Uterus (tissue), 4 donors: ENCODE data around the gene RBMS3. TPM values are rescaled to one million over a fixed set of nuclear protein-coding genes. Genes with fewer than 3 reads are reported as not detected.
A peak's percentile ranks its signal among the peaks of the same experiment; 100 is the strongest.
"Not testable (repeated sequence)": the region's sequence is repeated elsewhere in the genome, so short reads cannot be mapped to it uniquely, and the experiment has no call there.

Source experiments
- DNase-seq, 2 donors: peaks; one replicate each; pipeline ENCODE4 v3.0.0-alpha.2; 2019 to 2020
- H3K27ac ChIP-seq, 2 donors: fragments of 200-600 bp; sonication (generic); 1 replicate in 1 of 2; 2 replicates in 1 of 2; pipeline ENCODE4 v1.5.1; 2016 to 2018
- H3K27me3 ChIP-seq, 2 donors: fragments of 200-600 bp; sonication (generic); one replicate each; pipeline ENCODE4 v1.5.1; 2018 to 2019; ENCODE audit warnings: control low read depth in 1 of 2
- H3K36me3 ChIP-seq, 2 donors: fragments of 200-600 bp; sonication (generic); one replicate each; pipeline ENCODE4 v1.5.1; 2019; ENCODE audit warnings: control low read depth in 1 of 2
- H3K4me1 ChIP-seq, 2 donors: fragments of 200-600 bp; sonication (generic); one replicate each; pipeline ENCODE4 v1.5.1; 2018 to 2019; ENCODE audit warnings: control low read depth in 1 of 2
- H3K4me3 ChIP-seq, 2 donors: fragments of 200-600 bp; sonication (generic); 1 replicate in 1 of 2; 2 replicates in 1 of 2; pipeline ENCODE4 v1.5.1; 2018 to 2019; ENCODE audit warnings: mild to moderate bottlenecking in 1 of 2
- H3K9me3 ChIP-seq, 2 donors: fragments of 200-600 bp; sonication (generic); one replicate each; pipeline ENCODE4 v1.5.1; 2019; ENCODE audit warnings: control low read depth in 1 of 2
- CTCF ChIP-seq, 4 experiments: fragments of 200-600 bp in 2 of 4; fragments of 450-650 bp in 2 of 4; sonication (generic) in 2 of 4; IDR thresholded peaks; one replicate each; pipeline ENCODE4 v1.5.1; 2016 to 2019; ENCODE audit warnings: antibody characterized with exemption in 4 of 4, mild to moderate bottlenecking in 2 of 4, moderate library complexity in 1 of 4
- POLR2A ChIP-seq, 2 donors: fragments of 450-650 bp; IDR thresholded peaks; one replicate each; pipeline ENCODE4 v1.6.1; 2016; ENCODE audit warnings: antibody characterized with exemption in 2 of 2, mild to moderate bottlenecking in 1 of 2, moderate library complexity in 1 of 2
- intact Hi-C: fragments of 100-400 bp; cut with DNase I; formaldehyde crosslinking; loops from one replicate; pipeline ENCODE4 v1.15.1; 2023; ENCODE audit warnings: low total_unique reads
- total RNA-seq, 4 donors: library from RNA; depleted of rRNA in 3 of 4; stranded (reverse); fragments of >200 nt in 3 of 4; gene quantifications; one replicate each; pipeline versions ENCODE4 v1.1.0 to v1.2.4, GENCODE V29; 2014 to 2023
- donor health status: DM: yes; HTN: yes; CAD: no.

Gene RBMS3
- total RNA-seq, 4 donors from 2014 or later = 45.9 to 113 (median 75.4) TPM

DNA sequence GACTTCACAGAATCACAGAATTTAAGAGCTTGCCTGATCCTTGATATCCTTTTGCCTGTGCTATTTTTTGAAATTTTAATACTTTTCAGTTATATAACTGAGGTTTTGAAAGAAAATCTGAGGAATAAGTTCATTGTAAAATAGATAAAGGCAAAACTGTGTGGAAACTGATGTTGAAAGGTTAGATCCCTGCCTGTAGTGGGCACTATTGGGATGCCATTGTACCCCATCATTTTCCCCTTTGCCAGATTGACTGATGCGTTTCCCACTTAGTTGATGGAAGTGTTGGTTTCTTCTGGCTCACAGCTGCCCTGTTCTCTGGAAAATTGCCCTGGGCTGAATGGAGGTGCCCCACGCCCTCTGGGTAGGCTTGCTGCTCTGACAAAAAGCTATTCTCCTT, 387.9 kb downstream of the RBMS3 start:
- no peaks in the 10 kb centered on the region for H3K9me3 ChIP-seq
- no peak overlapping the region for H3K27ac ChIP-seq
- H3K4me1 ChIP-seq = no peaks in the 10 kb centered on the region
- TF ChIP-seq CTCF (IDR thresholded peaks at IDR 0.05) (no peak), POLR2A (IDR thresholded peaks at IDR 0.05) (no peak)
- H3K4me3 ChIP-seq = no peak overlapping the region
- no peaks in the 10 kb centered on the region for H3K27me3 ChIP-seq
- no peak for DNase-seq
- H3K36me3 ChIP-seq = no peaks in the 10 kb centered on the region
- intact Hi-C loops = no loop called here

DNA sequence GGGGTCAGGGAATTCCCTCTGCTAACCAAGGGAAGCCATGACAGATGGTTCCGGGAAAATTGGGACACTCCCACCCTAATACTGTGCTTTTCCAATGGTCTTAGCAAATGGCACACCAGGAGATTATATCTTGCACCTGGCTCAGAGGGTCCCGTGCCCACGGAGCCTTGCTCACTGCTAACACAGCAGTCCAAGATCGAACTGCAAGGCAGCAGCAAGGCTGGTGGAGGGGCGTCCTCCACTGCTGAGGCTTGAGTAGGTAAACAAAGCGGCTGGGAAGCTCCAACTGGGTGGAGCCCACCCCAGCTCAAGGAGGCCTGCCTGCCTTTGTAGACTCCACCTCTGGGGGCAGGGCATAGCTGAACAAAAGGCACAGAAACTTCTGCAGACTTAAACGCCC, 389.6 kb downstream of the RBMS3 start:
- H3K4me3 ChIP-seq, H3K27me3 ChIP-seq, H3K27ac ChIP-seq, H3K9me3 ChIP-seq, DNase-seq, H3K4me1 ChIP-seq, H3K36me3 ChIP-seq, intact Hi-C loops: not testable (repeated sequence)

DNA sequence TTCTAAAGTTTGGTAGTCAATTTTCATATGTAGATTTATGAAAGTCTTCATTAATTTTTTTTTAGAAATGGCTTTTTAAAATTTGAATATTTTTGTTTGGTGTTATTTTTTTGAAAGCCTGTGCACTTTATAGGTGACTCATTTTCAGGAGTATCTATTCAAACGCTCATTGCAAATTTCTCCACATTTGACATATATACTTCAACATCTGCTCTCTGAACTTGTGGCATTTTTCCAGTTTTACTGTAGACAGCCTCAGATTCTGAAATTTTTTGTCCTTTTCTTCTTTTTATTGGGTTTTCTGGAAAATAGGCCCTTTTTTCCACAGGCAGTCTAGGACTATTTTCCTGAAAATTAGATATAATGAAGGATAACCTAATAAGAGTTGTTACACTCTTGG, 396.6 kb downstream of the RBMS3 start:
- intact Hi-C loops = no loop called here
- H3K4me3 ChIP-seq = no peak overlapping the region

GRCh38 chr3:29679944-29680343, 399.1 kb downstream of the RBMS3 start:
- Histone ChIP-seq H3K27me3 (no peaks in the 10 kb centered on the region), H3K27ac (no peak overlapping the region), H3K4me1 (no peaks in the 10 kb centered on the region), H3K4me3 (no peak overlapping the region), H3K9me3 (no peaks in the 10 kb centered on the region), H3K36me3 (no peaks in the 10 kb centered on the region)
- intact Hi-C loops = no loop called here
- DNase-seq = no peak
- TF ChIP-seq POLR2A (IDR thresholded peaks at IDR 0.05) (no peak), CTCF (IDR thresholded peaks at IDR 0.05) (no peak)

More for the DNA sequence above, 396.6 kb downstream of the RBMS3 start:
- Histone ChIP-seq H3K36me3 (no peaks in the 10 kb centered on the region), H3K27ac (no peak overlapping the region), H3K4me1 (no peaks in the 10 kb centered on the region), H3K27me3 (no peaks in the 10 kb centered on the region), H3K9me3 (no peaks in the 10 kb centered on the region)
- no peak for DNase-seq
- TF ChIP-seq POLR2A (IDR thresholded peaks at IDR 0.05) = no peak
- TF ChIP-seq CTCF (IDR thresholded peaks at IDR 0.05) = no peak

- no peak for DNase-seq
- TF ChIP-seq POLR2A (IDR thresholded peaks at IDR 0.05) = no peak
- TF ChIP-seq CTCF (IDR thresholded peaks at IDR 0.05) = no peak
- H3K27ac ChIP-seq = peak overlapping the region; percentile 46 to 59
- no peaks in the 10 kb centered on the region for H3K9me3 ChIP-seq
- H3K4me1 ChIP-seq = no peaks in the 10 kb centered on the region
- no peaks in the 10 kb centered on the region for H3K27me3 ChIP-seq
- H3K36me3 ChIP-seq = no peaks in the 10 kb centered on the region
- no peak overlapping the region for H3K4me3 ChIP-seq
- intact Hi-C loops = no loop called here
Observed at GRCh38 chr3:29683018-29683993, 402.4 kb downstream of the RBMS3 start.
